Effector memory CD8-positive, alpha-beta T cell (primary cell): Measurements from ENCODE around the gene LRBA.

Source experiments
- ATAC-seq: fragments of 150-1000 bp; cut with Tn5 transposase; replicated peaks from 2 replicates; pipeline ENCODE4 v1.10.0; 2021; ENCODE audit warnings: mild to moderate bottlenecking, moderate library complexity
- DNase-seq, 3 experiments: peaks; one replicate each; pipeline ENCODE4 v3.0.0; 2021
- H3K27ac Mint-ChIP-seq, 2 donors: one replicate each; pipeline ENCODE4 v1.8.0; 2022; ENCODE audit warnings: mild to moderate bottlenecking in 2 of 2, mixed read lengths in 2 of 2, moderate library complexity in 2 of 2
- H3K27me3 Mint-ChIP-seq, 2 donors: one replicate each; pipeline ENCODE4 v1.8.0; 2022; ENCODE audit warnings: mixed read lengths in 2 of 2
- H3K36me3 Mint-ChIP-seq: one replicate; pipeline ENCODE4 v1.8.0; 2022; ENCODE audit warnings: mild to moderate bottlenecking, moderate library complexity, mixed read lengths; ENCODE audit not compliant: insufficient read depth
- H3K4me1 Mint-ChIP-seq, 2 donors: one replicate each; pipeline ENCODE4 v1.8.0; 2022; ENCODE audit warnings: low read depth in 2 of 2, mixed read lengths in 2 of 2
- H3K4me3 Mint-ChIP-seq, 2 donors: one replicate each; pipeline ENCODE4 v1.8.0; 2022; ENCODE audit warnings: mild to moderate bottlenecking in 2 of 2, mixed read lengths in 2 of 2, moderate library complexity in 2 of 2
- H3K9me3 Mint-ChIP-seq, 2 donors: one replicate each; pipeline ENCODE4 v1.8.0; 2022; ENCODE audit warnings: mixed read lengths in 2 of 2

LRBA gene

GRCh38 chr4:150814873-150815272 is 200.2 kb downstream of the LRBA start:
- Mint-ChIP-seq H3K27me3 (no peaks in the 10 kb centered on the region), H3K4me1 (peaks cover 2 to 15% of the 10 kb centered on the region in 2 donors), H3K4me3 (no peak overlapping the region), H3K27ac (no peak overlapping the region), H3K36me3 (peaks cover 14% of the 10 kb centered on the region), H3K9me3 (no peaks in the 10 kb centered on the region)
- no peak for DNase-seq
- no peak for ATAC-seq

- H3K27ac Mint-ChIP-seq: peak overlapping the region in 1 of 2 donors; percentile 90
- peaks cover 24% of the 10 kb centered on the region for H3K36me3 Mint-ChIP-seq
- H3K4me3 Mint-ChIP-seq: no peak overlapping the region
- DNase-seq (no peak), ATAC-seq (no peak)
- H3K27me3 Mint-ChIP-seq: no peaks in the 10 kb centered on the region
- peaks cover 5 to 16% of the 10 kb centered on the region in 2 donors for H3K4me1 Mint-ChIP-seq
- no peaks in the 10 kb centered on the region for H3K9me3 Mint-ChIP-seq
Observed at GRCh38 chr4:150805183-150806025, 209.7 kb downstream of the LRBA start.

- H3K27ac Mint-ChIP-seq: no peak overlapping the region
- peaks cover 24% of the 10 kb centered on the region for H3K36me3 Mint-ChIP-seq
- H3K4me1 Mint-ChIP-seq: peaks cover 4 to 18% of the 10 kb centered on the region in 2 donors
- no peak for ATAC-seq
- DNase-seq: no peak
- no peaks in the 10 kb centered on the region for H3K27me3 Mint-ChIP-seq
- no peaks in the 10 kb centered on the region for H3K9me3 Mint-ChIP-seq
- no peak overlapping the region for H3K4me3 Mint-ChIP-seq
Observed at GRCh38 chr4:150801833-150802232, 213.3 kb downstream of the LRBA start.

- no peak for ATAC-seq
- H3K36me3 Mint-ChIP-seq: peaks cover 17% of the 10 kb centered on the region
- peaks cover 1 to 6% of the 10 kb centered on the region in 2 donors for H3K4me1 Mint-ChIP-seq
- no peak overlapping the region for H3K27ac Mint-ChIP-seq
- H3K27me3 Mint-ChIP-seq: no peaks in the 10 kb centered on the region
- no peak overlapping the region for H3K4me3 Mint-ChIP-seq
- DNase-seq: no peak
- H3K9me3 Mint-ChIP-seq: no peaks in the 10 kb centered on the region
Observed at GRCh38 chr4:150799207-150799606, 215.9 kb downstream of the LRBA start.

- H3K4me3 Mint-ChIP-seq: no peak overlapping the region
- no peaks in the 10 kb centered on the region for H3K27me3 Mint-ChIP-seq
- no peak overlapping the region for H3K27ac Mint-ChIP-seq
- ATAC-seq: no peak
- peaks cover 23% of the 10 kb centered on the region for H3K36me3 Mint-ChIP-seq
- peaks cover 1 to 6% of the 10 kb centered on the region in 2 donors for H3K4me1 Mint-ChIP-seq
- H3K9me3 Mint-ChIP-seq: no peaks in the 10 kb centered on the region
- no peak for DNase-seq
Observed at GRCh38 chr4:150794706-150795105, 220.4 kb downstream of the LRBA start.

- Mint-ChIP-seq H3K36me3 (peaks cover 12% of the 10 kb centered on the region), H3K27ac (no peak overlapping the region), H3K9me3 (no peaks in the 10 kb centered on the region), H3K4me1 (peaks cover 0 to 1% of the 10 kb centered on the region in 2 donors), H3K27me3 (no peaks in the 10 kb centered on the region), H3K4me3 (no peak overlapping the region)
- DNase-seq (no peak), ATAC-seq (no peak)
Observed at GRCh38 chr4:150789864-150790263, 225.2 kb downstream of the LRBA start.

GRCh38 chr4:150784939-150785338 is 230.1 kb downstream of the LRBA start:
- ATAC-seq: no peak
- Mint-ChIP-seq H3K27me3 (no peaks in the 10 kb centered on the region), H3K36me3 (peaks cover 4% of the 10 kb centered on the region), H3K9me3 (no peaks in the 10 kb centered on the region), H3K4me1 (peaks cover 4 to 14% of the 10 kb centered on the region in 2 donors), H3K27ac (peak overlapping the region; percentile 5 to 14), H3K4me3 (no peak overlapping the region)
- no peak for DNase-seq

- no peak overlapping the region for H3K4me3 Mint-ChIP-seq
- H3K9me3 Mint-ChIP-seq: no peaks in the 10 kb centered on the region
- peaks cover 4% of the 10 kb centered on the region for H3K36me3 Mint-ChIP-seq
- H3K27ac Mint-ChIP-seq: peak overlapping the region; percentile 5 to 14
- no peak for DNase-seq
- H3K27me3 Mint-ChIP-seq: no peaks in the 10 kb centered on the region
- ATAC-seq: no peak
- peaks cover 4 to 14% of the 10 kb centered on the region in 2 donors for H3K4me1 Mint-ChIP-seq
Observed at GRCh38 chr4:150784305-150784704, 230.8 kb downstream of the LRBA start.

- ATAC-seq: no peak
- Mint-ChIP-seq H3K36me3 (peaks cover 4% of the 10 kb centered on the region), H3K27ac (peak overlapping the region in 1 of 2 donors; percentile 72), H3K4me3 (no peak overlapping the region), H3K4me1 (peaks cover 4 to 18% of the 10 kb centered on the region in 2 donors), H3K9me3 (no peaks in the 10 kb centered on the region), H3K27me3 (no peaks in the 10 kb centered on the region)
- DNase-seq: no peak
Observed at GRCh38 chr4:150782921-150783320, 232.2 kb downstream of the LRBA start.

GRCh38 chr4:150782311-150782710 is 232.8 kb downstream of the LRBA start:
- Mint-ChIP-seq H3K27ac (peak overlapping the region in 1 of 2 donors; percentile 72), H3K36me3 (peaks cover 4% of the 10 kb centered on the region), H3K4me1 (peaks cover 4 to 18% of the 10 kb centered on the region in 2 donors), H3K27me3 (no peaks in the 10 kb centered on the region), H3K9me3 (no peaks in the 10 kb centered on the region), H3K4me3 (no peak overlapping the region)
- DNase-seq (no peak), ATAC-seq (no peak)

GRCh38 chr4:150781191-150781590 is 233.9 kb downstream of the LRBA start:
- H3K4me3 Mint-ChIP-seq: no peak overlapping the region
- no peak overlapping the region for H3K27ac Mint-ChIP-seq
- no peaks in the 10 kb centered on the region for H3K27me3 Mint-ChIP-seq
- H3K9me3 Mint-ChIP-seq: no peaks in the 10 kb centered on the region
- ATAC-seq: no peak
- H3K36me3 Mint-ChIP-seq: peaks cover 1% of the 10 kb centered on the region
- peaks cover 4 to 18% of the 10 kb centered on the region in 2 donors for H3K4me1 Mint-ChIP-seq
- no peak for DNase-seq

GRCh38 chr4:150779707-150780106 is 235.4 kb downstream of the LRBA start:
- H3K27ac Mint-ChIP-seq: no peak overlapping the region
- H3K9me3 Mint-ChIP-seq: no peaks in the 10 kb centered on the region
- H3K4me3 Mint-ChIP-seq: no peak overlapping the region
- DNase-seq: no peak
- H3K36me3 Mint-ChIP-seq: no peaks in the 10 kb centered on the region
- peaks cover 7 to 15% of the 10 kb centered on the region in 2 donors for H3K4me1 Mint-ChIP-seq
- no peaks in the 10 kb centered on the region for H3K27me3 Mint-ChIP-seq
- ATAC-seq: no peak

- H3K27ac Mint-ChIP-seq: no peak overlapping the region
- no peaks in the 10 kb centered on the region for H3K27me3 Mint-ChIP-seq
- ATAC-seq (no peak), DNase-seq (no peak)
- peaks cover 8 to 12% of the 10 kb centered on the region in 2 donors for H3K4me1 Mint-ChIP-seq
- no peaks in the 10 kb centered on the region for H3K36me3 Mint-ChIP-seq
- no peak overlapping the region for H3K4me3 Mint-ChIP-seq
- no peaks in the 10 kb centered on the region for H3K9me3 Mint-ChIP-seq
Observed at GRCh38 chr4:150773729-150774449, 241.2 kb downstream of the LRBA start.

- Mint-ChIP-seq H3K36me3 (no peaks in the 10 kb centered on the region), H3K4me1 (peaks cover 9% of the 10 kb centered on the region in 2 donors), H3K4me3 (no peak overlapping the region), H3K27ac (no peak overlapping the region), H3K27me3 (no peaks in the 10 kb centered on the region), H3K9me3 (no peaks in the 10 kb centered on the region)
- DNase-seq (no peak), ATAC-seq (no peak)
Observed at GRCh38 chr4:150773032-150773431, 242.1 kb downstream of the LRBA start.
